IMR-90 (cell line): ENCODE measurements around the gene CDH13. TPM values are rescaled to one million over a fixed set of nuclear protein-coding genes. Genes with fewer than 3 reads are reported as not detected.

Experiments used
- ATAC-seq: fragments of 200-7000 bp; cut with Tn5 transposase; 2 replicates; pipeline ENCODE4 v1.9.1; 2020; ENCODE audit warnings: low read depth, mild to moderate bottlenecking, moderate library complexity
- BruUV-seq: library from RNA; stranded (reverse); fragments of 400-500 nt; replicated peaks from 2 replicates; lab custom pipeline; 2021; lab: Mats Ljungman, UMichigan
- CTCF ChIA-PET: fragments of 300-600 bp; formaldehyde crosslinking; extraction: SDS; loops from one replicate; lab custom pipeline; 2021; ENCODE audit warnings: antibody characterized with exemption; lab: Yijun Ruan, JAX
- POLR2A ChIA-PET: fragments of 300-600 bp; sonication (Branson Sonifier 250); formaldehyde crosslinking; loops from one replicate; lab custom pipeline; 2022; ENCODE audit warnings: antibody characterized with exemption; ENCODE audit not compliant: unreplicated experiment; lab: Charles Lee
- DNase-seq: peaks from one replicate; pipeline ENCODE4 v3.0.0; 2013
- H2AFZ ChIP-seq: replicated peaks from 2 replicates; pipeline ENCODE3; 2013; ENCODE audit warnings: low read length, mild to moderate bottlenecking; ENCODE audit not compliant: poor library complexity
- H2AK5ac ChIP-seq: 2 replicates; pipeline ENCODE4 v1.6.1; 2013; ENCODE audit warnings: low read depth, low read length, inconsistent platforms
- H2AK9ac ChIP-seq: replicated peaks from 2 replicates; pipeline ENCODE3; 2013; ENCODE audit warnings: mild to moderate bottlenecking, low read depth, low read length, moderate library complexity; ENCODE audit not compliant: poor library complexity
- H2BK120ac ChIP-seq: 2 replicates; pipeline ENCODE4 v1.6.1; 2013; ENCODE audit warnings: low read depth, low read length, inconsistent platforms
- H2BK15ac ChIP-seq: 3 replicates; pipeline ENCODE4 v1.6.1; 2013; ENCODE audit warnings: low read depth, low read length, inconsistent platforms
- H2BK20ac ChIP-seq: 2 replicates; pipeline ENCODE4 v1.6.1; 2013; ENCODE audit warnings: low read depth, mild to moderate bottlenecking, inconsistent platforms, low read length, moderate library complexity
- H2BK5ac ChIP-seq: 2 replicates; pipeline ENCODE4 v1.6.1; 2013; ENCODE audit warnings: mild to moderate bottlenecking, low read depth, low read length, inconsistent platforms; ENCODE audit not compliant: poor library complexity, severe bottlenecking
- H3K14ac ChIP-seq: replicated peaks from 2 replicates; pipeline ENCODE4 v1.6.1; 2013; ENCODE audit warnings: low read depth, low read length, inconsistent platforms
- H3K18ac ChIP-seq: 2 replicates; pipeline ENCODE4 v1.6.1; 2013; ENCODE audit warnings: low read depth, low read length, control low read depth
- H3K23ac ChIP-seq: 2 replicates; pipeline ENCODE4 v1.6.1; 2013; ENCODE audit warnings: low read depth, low read length, inconsistent platforms
- H3K27ac ChIP-seq: 2 replicates; pipeline ENCODE4 v1.5.1; 2013; ENCODE audit warnings: mild to moderate bottlenecking, control low read depth, low read length; ENCODE audit not compliant: insufficient read depth
- H3K27me3 ChIP-seq: 2 replicates; pipeline ENCODE4 v1.6.1; 2013; ENCODE audit warnings: low read length; ENCODE audit not compliant: control insufficient read depth, insufficient read depth
- H3K36me3 ChIP-seq: 2 replicates; pipeline ENCODE4 v1.6.1; 2013; ENCODE audit warnings: low read length, mixed read lengths; ENCODE audit not compliant: control insufficient read depth, insufficient read depth
- H3K4ac ChIP-seq: 2 replicates; pipeline ENCODE4 v1.6.1; 2013; ENCODE audit warnings: low read depth, low read length, inconsistent platforms
- H3K4me1 ChIP-seq: 2 replicates; pipeline ENCODE4 v1.6.1; 2013; ENCODE audit warnings: low read length, mixed read lengths; ENCODE audit not compliant: control insufficient read depth, insufficient read depth
- H3K4me2 ChIP-seq: 2 replicates; pipeline ENCODE4 v1.6.1; 2013; ENCODE audit warnings: low read depth, mild to moderate bottlenecking, control low read depth, low read length, moderate library complexity
- H3K4me3 ChIP-seq: 2 replicates; pipeline ENCODE4 v1.5.1; 2013; ENCODE audit warnings: low read depth, mild to moderate bottlenecking, control low read depth, low read length, moderate library complexity; ENCODE audit not compliant: insufficient read depth
- H3K56ac ChIP-seq: 2 replicates; pipeline ENCODE4 v1.6.1; 2013; ENCODE audit warnings: low read length, inconsistent platforms; ENCODE audit not compliant: insufficient read depth; ENCODE audit errors: extremely low read depth
- H3K79me1 ChIP-seq, 2 experiments: 2 replicates each; pipeline ENCODE4 v1.6.1; 2013; ENCODE audit warnings: low read length in 2 of 2, inconsistent platforms in 1 of 2, low read depth in 1 of 2
- H3K9ac ChIP-seq: 2 replicates; pipeline ENCODE4 v1.6.1; 2013; ENCODE audit warnings: low read depth, low read length, control low read depth
- H3K9me1 ChIP-seq: 2 replicates; pipeline ENCODE4 v1.6.1; 2013; ENCODE audit warnings: low read length, inconsistent platforms; ENCODE audit not compliant: insufficient read depth
- H3K9me3 ChIP-seq: 2 replicates; pipeline ENCODE4 v1.6.1; 2013; ENCODE audit warnings: low read length; ENCODE audit not compliant: control insufficient read depth, insufficient read depth
- H4K20me1 ChIP-seq: 2 replicates; pipeline ENCODE4 v1.6.1; 2013; ENCODE audit warnings: low read length, inconsistent platforms; ENCODE audit not compliant: insufficient read depth
- H4K5ac ChIP-seq: 2 replicates; pipeline ENCODE4 v1.6.1; 2013; ENCODE audit warnings: mild to moderate bottlenecking, low read depth, low read length, control low read depth
- H4K8ac ChIP-seq, 2 experiments: 2 replicates each; pipeline ENCODE4 v1.6.1; 2013; ENCODE audit warnings: low read depth in 2 of 2, low read length in 2 of 2, control low read depth in 1 of 2, inconsistent platforms in 1 of 2
- H4K91ac ChIP-seq: 2 replicates; pipeline ENCODE4 v1.6.1; 2013; ENCODE audit warnings: low read depth, low read length, inconsistent platforms; ENCODE audit not compliant: insufficient read depth
- NFE2L2 ChIP-seq: fragments of 150-350 bp; IDR thresholded peaks from 2 replicates; pipeline ENCODE4 v1.6.1; 2016; ENCODE audit warnings: low read depth, mild to moderate bottlenecking, low read length
- POLR2A ChIP-seq: IDR thresholded peaks from 2 replicates; pipeline ENCODE4 v1.6.1; 2012; ENCODE audit warnings: mild to moderate bottlenecking, low read depth, low read length
- RAD21 ChIP-seq: IDR thresholded peaks from 2 replicates; pipeline ENCODE4 v1.6.1; 2012; ENCODE audit warnings: low read length, improper control_type of control experiment
- RCOR1 ChIP-seq: IDR thresholded peaks from 2 replicates; pipeline ENCODE4 v1.6.1; 2012; ENCODE audit warnings: mild to moderate bottlenecking, low read length, improper control_type of control experiment; ENCODE audit not compliant: insufficient replicate concordance
- SMC3 ChIP-seq: fragments of 150-350 bp; IDR thresholded peaks from 2 replicates; pipeline ENCODE4 v1.6.1; 2016; ENCODE audit warnings: low read depth, mild to moderate bottlenecking, antibody characterized with exemption, low read length, moderate library complexity
- WGBS, 2 experiments: methylation state at CpG; one replicate each; pipeline versions ENCODE4 v1.1.5 to v1.1.7; 2013; ENCODE audit warnings: missing lambda C conversion rate in 2 of 2; ENCODE audit not compliant: insufficient read length in 1 of 2; ENCODE audit errors: extremely low coverage in 2 of 2; 5-methylcytosine and 5-hydroxymethylcytosine counted together
- dilution Hi-C: fragments of 300-500 bp; cut with HindIII; formaldehyde crosslinking; loops from one replicate; pipeline ENCODE4 v1.14.3; 2018; ENCODE audit warnings: low sequenced_read_pairs; ENCODE audit not compliant: unreplicated experiment
- in situ Hi-C: fragments of 300-500 bp; cut with MboI; formaldehyde crosslinking; loops from 3 replicates; pipeline ENCODE4 v1.14.3; 2019; ENCODE audit warnings: low sequenced_read_pairs, inconsistent platforms, mixed read lengths
- intact Hi-C: fragments of 100-400 bp; cut with micrococcal nuclease; formaldehyde crosslinking; loops from 2 replicates; pipeline ENCODE4 v1.10.0; 2022
- polyA plus RNA-seq, 3 experiments: library from polyadenylated mRNA; depleted of rRNA; stranded (reverse); fragments of >200 nt; gene quantifications; 2 replicates each; pipeline ENCODE4 v1.2.3, GENCODE V29; 2012; ENCODE audit warnings: low replicate concordance in 1 of 3
- total RNA-seq: library from RNA; depleted of rRNA; stranded (reverse); fragments of >200 nt; gene quantifications from 2 replicates; pipeline ENCODE4 v1.2.3, GENCODE V29; 2012
- TF ChIP-seq, protein P1 (sequence below): conservative IDR thresholded peaks from 2 replicates; pipeline ENCODE4 v1.5.1; 2012; ENCODE audit warnings: mild to moderate bottlenecking, low read depth, low read length, improper control_type of control experiment

The CDH13 gene
- total and polyA plus RNA-seq, 2 of the 4 experiments (the other 2 are of a cell fraction): 61.6 to 74.7 TPM

DNA sequence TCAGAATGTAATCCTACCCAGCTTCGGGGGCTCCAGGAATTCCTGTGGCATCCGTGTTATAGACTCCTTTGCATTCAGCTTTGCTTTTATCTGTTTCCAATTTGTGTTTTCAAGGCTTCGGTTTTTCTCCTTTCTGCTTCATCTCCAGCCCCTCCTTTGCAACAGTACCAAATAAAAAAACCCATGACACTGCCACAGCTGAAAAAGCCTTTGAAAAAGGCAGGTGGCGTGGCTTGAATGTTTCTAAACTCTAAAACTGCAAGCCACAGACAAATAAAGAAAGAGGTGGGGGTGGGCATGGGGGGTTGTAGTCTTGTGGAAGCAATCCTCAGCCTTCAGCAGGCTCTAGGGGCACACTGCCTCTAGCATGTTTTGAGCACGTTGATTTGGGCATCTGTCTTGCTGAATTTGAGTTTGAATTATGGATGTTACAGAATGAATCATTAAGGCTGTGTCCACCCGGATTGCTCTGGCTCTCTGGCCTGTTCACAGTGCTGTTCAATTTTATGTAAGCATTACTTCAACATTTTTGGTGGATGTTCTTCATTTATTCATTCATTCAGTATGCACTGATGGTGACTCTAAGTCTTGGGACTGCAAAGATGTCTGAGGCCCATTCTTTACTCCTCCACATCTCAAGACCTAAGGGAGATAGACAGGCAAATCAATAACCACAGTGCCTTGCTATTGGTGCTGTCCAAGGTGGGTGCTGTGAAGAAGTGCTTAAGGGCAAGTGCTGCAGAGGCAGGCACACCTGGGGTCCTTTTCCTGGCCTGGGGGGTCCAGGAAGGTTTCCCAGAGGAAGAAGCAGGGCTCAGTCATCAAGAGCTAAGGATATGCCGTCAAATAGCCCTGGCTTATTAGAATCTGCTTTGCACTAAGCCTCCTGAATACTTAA lies 77.4 kb downstream of the CDH13 start:
- no peak overlapping the region; the same call in 1 of the 2 replicates for H3K4ac ChIP-seq
- no peaks in the 10 kb centered on the region for H3K27me3 ChIP-seq
- H3K18ac ChIP-seq: no peak overlapping the region
- ATAC-seq: no peak; the same call in 1 of the 2 replicates
- H4K20me1 ChIP-seq: no peaks in the 10 kb centered on the region; the same call in 1 of the 2 replicates
- intact Hi-C loops: no loop called here
- peaks cover 13% of the 10 kb centered on the region for H3K9me1 ChIP-seq
- H2BK5ac ChIP-seq: no peak overlapping the region
- DNase-seq: peak; percentile 21
- H3K56ac ChIP-seq: no peak overlapping the region
- H3K4me1 ChIP-seq: peaks cover 11% of the 10 kb centered on the region
- CTCF ChIA-PET: no interaction called here
- H4K8ac ChIP-seq: no peak overlapping the region
- no peak for TF ChIP-seq RCOR1
- no peak for TF ChIP-seq SMC3
- TF ChIP-seq NFE2L2: no peak
- TF ChIP-seq, protein P1, sequence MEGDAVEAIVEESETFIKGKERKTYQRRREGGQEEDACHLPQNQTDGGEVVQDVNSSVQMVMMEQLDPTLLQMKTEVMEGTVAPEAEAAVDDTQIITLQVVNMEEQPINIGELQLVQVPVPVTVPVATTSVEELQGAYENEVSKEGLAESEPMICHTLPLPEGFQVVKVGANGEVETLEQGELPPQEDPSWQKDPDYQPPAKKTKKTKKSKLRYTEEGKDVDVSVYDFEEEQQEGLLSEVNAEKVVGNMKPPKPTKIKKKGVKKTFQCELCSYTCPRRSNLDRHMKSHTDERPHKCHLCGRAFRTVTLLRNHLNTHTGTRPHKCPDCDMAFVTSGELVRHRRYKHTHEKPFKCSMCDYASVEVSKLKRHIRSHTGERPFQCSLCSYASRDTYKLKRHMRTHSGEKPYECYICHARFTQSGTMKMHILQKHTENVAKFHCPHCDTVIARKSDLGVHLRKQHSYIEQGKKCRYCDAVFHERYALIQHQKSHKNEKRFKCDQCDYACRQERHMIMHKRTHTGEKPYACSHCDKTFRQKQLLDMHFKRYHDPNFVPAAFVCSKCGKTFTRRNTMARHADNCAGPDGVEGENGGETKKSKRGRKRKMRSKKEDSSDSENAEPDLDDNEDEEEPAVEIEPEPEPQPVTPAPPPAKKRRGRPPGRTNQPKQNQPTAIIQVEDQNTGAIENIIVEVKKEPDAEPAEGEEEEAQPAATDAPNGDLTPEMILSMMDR: no peak
- no peak for TF ChIP-seq POLR2A
- no peak for TF ChIP-seq RAD21
- H3K14ac ChIP-seq: no peak overlapping the region
- POLR2A ChIA-PET: no interaction called here
- no peaks in the 10 kb centered on the region for H3K36me3 ChIP-seq
- H4K91ac ChIP-seq: no peak overlapping the region
- H3K4me2 ChIP-seq: no peak overlapping the region
- no peak overlapping the region for H2BK120ac ChIP-seq
- H3K27ac ChIP-seq: no peak overlapping the region
- H2BK15ac ChIP-seq: no peak overlapping the region
- no peak overlapping the region for H3K9ac ChIP-seq
- dilution Hi-C loops: no loop called here
- in situ Hi-C loops: no loop called here
- H2AK5ac ChIP-seq: peak overlapping the region; percentile 60
- H4K5ac ChIP-seq: no peak overlapping the region
- H3K9me3 ChIP-seq: no peaks in the 10 kb centered on the region
- WGBS, 2 experiments: 17% methylated on average over 2 of the region's 7 CpGs; no CpG with 5 or more reads in 1 of the 2 experiments
- H2AK9ac ChIP-seq: no peak overlapping the region
- H3K79me1 ChIP-seq: peaks cover 9 to 72% of the 10 kb centered on the region in 2 experiments
- no peak overlapping the region for H2BK20ac ChIP-seq
- H3K23ac ChIP-seq: no peak overlapping the region
- no TSS peak for BruUV-seq
- H2AFZ ChIP-seq: no peak overlapping the region
- H3K4me3 ChIP-seq: no peak overlapping the region
